ENCODE data around the gene NRDC. TPM values are rescaled to one million over a fixed set of nuclear protein-coding genes. Genes with fewer than 3 reads are reported as not detected.
"Not testable (repeated sequence)": the region's sequence is repeated elsewhere in the genome, so short reads cannot be mapped to it uniquely, and the experiment has no call there.

NRDC gene
- total RNA-seq, 4 donors from 2014 or later = 53.3 to 61.5 (median 57.9) TPM

DNA sequence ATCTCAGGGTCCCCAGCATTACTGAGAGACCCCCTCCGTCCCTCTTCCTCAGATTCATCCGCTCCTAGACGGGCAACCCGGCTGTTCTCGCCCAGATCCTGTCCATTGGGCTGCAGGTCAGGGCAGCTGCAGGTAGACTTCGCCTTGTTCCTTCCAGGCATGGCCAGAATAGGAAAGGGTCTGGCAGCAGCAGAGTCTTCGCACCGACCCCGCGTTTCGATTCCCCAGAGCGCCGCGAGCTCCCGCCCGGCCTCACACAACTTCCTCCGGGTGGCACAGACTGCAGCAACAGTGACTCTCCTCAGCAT lies 265 bp downstream of the NRDC start:
- 0% methylated on average over 17 of the region's 17 CpGs for WGBS
- H3K27ac ChIP-seq (replicated peaks in 1 of 4) = peak overlapping the region; percentile 93 to 99 (median 96)
- H3K4me3 ChIP-seq = peak overlapping the region; percentile 76 to 98 (median 88)
- peaks cover 0 to 10% (median 0%) of the 10 kb centered on the region in 4 donors for H3K27me3 ChIP-seq
- H3K4me1 ChIP-seq = peaks cover 13 to 51% (median 50%) of the 10 kb centered on the region in 4 donors
- H3K9me3 ChIP-seq = no peaks in the 10 kb centered on the region
- peaks cover 0 to 6% (median 2%) of the 10 kb centered on the region in 4 donors for H3K36me3 ChIP-seq
- intact Hi-C loops (cut with DNase I) = no loop called here
- DNase-seq (ENCODE audit: extremely low spot score) = no peak
- TF ChIP-seq EP300 (IDR thresholded peaks at IDR 0.05) (no peak), POLR2A (IDR thresholded peaks at IDR 0.05; ENCODE audit: low read depth) (no peak), POLR2AphosphoS5 (IDR thresholded peaks at IDR 0.05) (no peak)
- TF ChIP-seq, protein P1, sequence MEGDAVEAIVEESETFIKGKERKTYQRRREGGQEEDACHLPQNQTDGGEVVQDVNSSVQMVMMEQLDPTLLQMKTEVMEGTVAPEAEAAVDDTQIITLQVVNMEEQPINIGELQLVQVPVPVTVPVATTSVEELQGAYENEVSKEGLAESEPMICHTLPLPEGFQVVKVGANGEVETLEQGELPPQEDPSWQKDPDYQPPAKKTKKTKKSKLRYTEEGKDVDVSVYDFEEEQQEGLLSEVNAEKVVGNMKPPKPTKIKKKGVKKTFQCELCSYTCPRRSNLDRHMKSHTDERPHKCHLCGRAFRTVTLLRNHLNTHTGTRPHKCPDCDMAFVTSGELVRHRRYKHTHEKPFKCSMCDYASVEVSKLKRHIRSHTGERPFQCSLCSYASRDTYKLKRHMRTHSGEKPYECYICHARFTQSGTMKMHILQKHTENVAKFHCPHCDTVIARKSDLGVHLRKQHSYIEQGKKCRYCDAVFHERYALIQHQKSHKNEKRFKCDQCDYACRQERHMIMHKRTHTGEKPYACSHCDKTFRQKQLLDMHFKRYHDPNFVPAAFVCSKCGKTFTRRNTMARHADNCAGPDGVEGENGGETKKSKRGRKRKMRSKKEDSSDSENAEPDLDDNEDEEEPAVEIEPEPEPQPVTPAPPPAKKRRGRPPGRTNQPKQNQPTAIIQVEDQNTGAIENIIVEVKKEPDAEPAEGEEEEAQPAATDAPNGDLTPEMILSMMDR (IDR thresholded peaks at IDR 0.05) = no peak

DNA sequence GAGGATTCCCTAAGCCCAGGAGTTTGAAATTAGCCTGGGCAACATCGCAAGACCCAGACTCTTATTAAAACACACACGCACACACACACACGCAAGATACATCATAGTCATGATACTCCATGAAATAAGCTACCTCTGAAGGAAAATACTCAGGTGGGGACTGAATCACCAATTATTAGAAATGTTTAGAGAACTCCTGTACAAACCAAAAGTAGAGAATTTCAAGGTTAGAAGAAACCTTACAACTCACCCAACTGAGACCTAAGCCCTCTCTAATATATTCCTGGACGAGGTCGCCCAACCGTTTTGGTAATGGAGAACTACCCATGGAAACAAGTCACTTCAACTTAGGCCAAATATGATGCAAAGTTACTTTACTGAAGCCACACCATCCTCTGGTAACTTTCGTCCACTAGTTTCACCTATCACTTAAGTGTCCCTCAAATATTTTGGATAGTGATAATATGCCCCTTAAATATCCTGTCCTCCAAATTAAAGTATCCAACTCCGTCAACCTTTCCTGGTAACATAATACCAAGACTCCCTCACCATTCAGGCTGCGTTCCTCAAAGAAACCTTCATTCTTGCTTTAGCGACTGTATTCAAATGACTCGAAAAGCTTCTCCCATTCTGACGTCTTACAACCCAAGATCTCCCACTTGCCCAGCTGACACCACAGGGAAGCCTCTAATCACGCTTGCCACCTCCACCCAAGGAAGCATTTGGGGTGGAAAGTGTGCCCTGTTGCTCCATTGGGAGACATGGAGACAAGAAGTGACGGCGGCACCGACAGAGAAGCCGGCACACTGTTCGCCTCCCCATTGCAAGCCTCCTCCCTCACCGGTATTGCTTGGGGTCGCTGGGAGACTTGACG lies 856 bp downstream of the NRDC start:
- H3K27me3 ChIP-seq = peaks cover 0 to 4% (median 0%) of the 10 kb centered on the region in 4 donors
- DNase-seq (ENCODE audit: extremely low spot score) = no peak
- H3K4me3 ChIP-seq = peak overlapping the region; percentile 76 to 98 (median 88)
- peaks cover 13 to 56% (median 54%) of the 10 kb centered on the region in 4 donors for H3K4me1 ChIP-seq
- intact Hi-C loops (cut with DNase I) = no loop called here
- TF ChIP-seq POLR2A (IDR thresholded peaks at IDR 0.05; ENCODE audit: low read depth) = no peak
- TF ChIP-seq, protein P1 (IDR thresholded peaks at IDR 0.05) = no peak
- no peak for TF ChIP-seq EP300 (IDR thresholded peaks at IDR 0.05)
- TF ChIP-seq POLR2AphosphoS5 (IDR thresholded peaks at IDR 0.05) = no peak
- peak overlapping the region; percentile 93 to 99 (median 96) for H3K27ac ChIP-seq (replicated peaks in 1 of 4)
- 20% methylated on average over 14 of the region's 21 CpGs for WGBS
- H3K36me3 ChIP-seq = peaks cover 0 to 6% (median 2%) of the 10 kb centered on the region in 4 donors
- no peaks in the 10 kb centered on the region for H3K9me3 ChIP-seq

DNA sequence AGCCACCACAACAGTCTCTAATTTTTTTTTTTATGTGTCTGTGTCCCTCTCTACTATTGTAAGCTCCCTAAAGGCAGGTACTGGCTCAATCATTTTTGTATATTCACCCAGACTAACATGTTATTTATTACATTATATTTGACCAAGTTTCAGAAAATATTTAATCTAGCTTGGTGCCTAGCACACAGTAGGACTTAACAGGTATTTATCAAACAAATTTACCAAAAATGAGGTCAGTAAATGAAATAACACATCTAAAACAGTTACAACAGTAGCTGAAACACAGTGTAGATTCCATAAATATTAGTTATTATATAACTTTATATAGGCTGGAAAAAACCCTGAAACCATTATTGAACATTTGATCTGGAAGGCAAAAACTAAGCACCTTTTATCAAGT lies 2.7 kb downstream of the NRDC start:
- TF ChIP-seq POLR2A (IDR thresholded peaks at IDR 0.05; ENCODE audit: low read depth) (no peak), EP300 (IDR thresholded peaks at IDR 0.05) (no peak), POLR2AphosphoS5 (IDR thresholded peaks at IDR 0.05) (no peak)
- TF ChIP-seq, protein P1 (IDR thresholded peaks at IDR 0.05) = no peak
- peaks cover 13 to 71% (median 67%) of the 10 kb centered on the region in 4 donors for H3K4me1 ChIP-seq
- H3K27me3 ChIP-seq = no peaks in the 10 kb centered on the region
- H3K36me3 ChIP-seq = peaks cover 0 to 6% (median 2%) of the 10 kb centered on the region in 4 donors
- no peak overlapping the region for H3K4me3 ChIP-seq
- no peaks in the 10 kb centered on the region for H3K9me3 ChIP-seq
- H3K27ac ChIP-seq (replicated peaks in 1 of 4) = no peak overlapping the region
- intact Hi-C loops (cut with DNase I) = no loop called here
- no peak for DNase-seq (ENCODE audit: extremely low spot score)

DNA sequence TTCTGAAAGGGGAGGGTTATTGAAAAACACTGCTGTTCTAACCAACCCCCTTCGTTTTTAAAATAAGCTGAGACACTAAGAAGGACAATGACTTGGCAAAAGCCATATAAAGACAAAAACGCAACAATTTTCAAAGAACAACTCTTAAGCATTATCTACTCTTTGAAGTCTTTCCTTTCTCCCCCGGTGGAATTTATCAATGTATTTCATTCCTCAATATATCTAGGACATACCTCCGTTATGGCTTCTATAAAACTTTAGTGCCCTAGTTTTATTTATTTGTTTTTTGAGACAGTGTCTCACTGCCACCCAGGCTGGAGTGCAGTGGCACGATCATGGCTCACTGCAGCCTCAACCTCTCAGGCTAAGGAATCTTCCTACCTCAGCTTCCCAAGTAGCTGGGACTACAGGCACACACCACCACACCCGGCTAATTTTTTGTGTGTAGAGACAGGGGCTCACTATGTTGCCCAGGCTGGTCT lies 3.2 kb downstream of the NRDC start:
- Histone ChIP-seq H3K9me3 (no peaks in the 10 kb centered on the region), H3K4me3 (no peak overlapping the region), H3K36me3 (peaks cover 0 to 6% (median 2%) of the 10 kb centered on the region in 4 donors), H3K27ac (replicated peaks in 1 of 4) (no peak overlapping the region), H3K4me1 (peaks cover 13 to 74% (median 70%) of the 10 kb centered on the region in 4 donors), H3K27me3 (no peaks in the 10 kb centered on the region)
- intact Hi-C loops (cut with DNase I) = no loop called here
- 68% methylated on average over 6 of the region's 6 CpGs for WGBS
- DNase-seq (ENCODE audit: extremely low spot score) = no peak
- TF ChIP-seq POLR2AphosphoS5 (IDR thresholded peaks at IDR 0.05) = no peak

DNA sequence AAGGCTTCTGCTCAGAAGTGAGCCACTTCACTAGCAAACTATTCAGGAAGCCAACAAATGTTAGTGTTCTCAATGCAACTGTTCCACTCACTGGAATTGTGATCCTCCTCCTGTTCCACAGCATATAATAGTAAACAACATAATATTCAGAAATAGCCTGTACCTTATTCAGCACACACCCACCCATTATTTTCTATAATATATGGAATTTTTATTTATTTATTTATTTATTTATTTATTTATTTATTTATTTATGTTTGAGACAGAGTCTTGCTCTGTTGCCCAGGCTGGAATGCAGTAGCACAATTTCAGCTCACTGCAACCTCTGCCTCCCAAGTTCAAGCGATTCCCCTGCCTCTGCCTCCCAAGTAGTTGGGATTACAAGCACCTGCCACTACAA lies 5.3 kb downstream of the NRDC start:
- intact Hi-C loops (cut with DNase I); H3K27me3 ChIP-seq; H3K9me3 ChIP-seq; H3K4me3 ChIP-seq; DNase-seq (ENCODE audit: extremely low spot score); H3K36me3 ChIP-seq; H3K27ac ChIP-seq (replicated peaks in 1 of 4): not testable (repeated sequence)
- peaks cover 13 to 69% (median 65%) of the 10 kb centered on the region in 4 donors for H3K4me1 ChIP-seq
- 88% methylated on average over 1 of the region's 1 CpG for WGBS
